H1 (cell line): Measurements from ENCODE around the gene UBE2J1. TPM values are rescaled to one million over a fixed set of nuclear protein-coding genes. Genes with fewer than 3 reads are reported as not detected.

Experiments
- RBBP5 ChIP-seq: IDR thresholded peaks from 2 replicates; pipeline ENCODE4 v1.7.1; 2012; ENCODE audit warnings: low read depth, mild to moderate bottlenecking, inconsistent platforms, low read length, moderate library complexity, borderline replicate concordance
- RNF2 ChIP-seq: fragments of 200-900, 300-1000 bp; sonication (generic); IDR thresholded peaks from 2 replicates; pipeline ENCODE4 v1.7.1; 2016; ENCODE audit warnings: borderline replicate concordance, low read depth, mild to moderate bottlenecking, antibody characterized with exemption, low read length; ENCODE audit not compliant: poor library complexity, severe bottlenecking; ENCODE audit errors: missing control alignments
- SRF ChIP-seq: IDR thresholded peaks from 2 replicates; pipeline ENCODE4 v1.6.1; 2011; ENCODE audit warnings: mild to moderate bottlenecking, low read depth, low read length, moderate library complexity
- SUZ12 ChIP-seq: fragments of 200-600 bp; sonication (generic); IDR thresholded peaks from 2 replicates; pipeline ENCODE4 v1.6.1; 2012; ENCODE audit warnings: mild to moderate bottlenecking, inconsistent platforms, low read length, moderate library complexity, mixed read lengths
- ZNF274 ChIP-seq: IDR thresholded peaks from 2 replicates; pipeline ENCODE4 v1.7.0; 2012; ENCODE audit warnings: low read length, borderline replicate concordance; ENCODE audit errors: extremely low read depth
- polyA plus RNA-seq, 7 experiments: library from polyadenylated mRNA; depleted of rRNA in 3 of 7; stranded (reverse) in 5 of 7; unstranded in 2 of 7; fragments of >200 nt in 5 of 7; fragments of 200-250 nt in 2 of 7; gene quantifications; 1 replicate in 5 of 7; 2 replicates in 1 of 7; 4 replicates in 1 of 7; pipeline versions ENCODE4 v1.2.1 to v1.2.3, GENCODE V29; 2011 to 2013; ENCODE audit warnings: missing spikeins in 2 of 7, mixed read lengths in 2 of 7
- total RNA-seq: library from RNA; stranded (reverse); fragmentation: NEBNext Ultra II Directional; extraction: Animal tissue kit (Norgen Biotek cat#: 25700); gene quantifications from 2 replicates; pipeline ENCODE4 v1.2.1, GENCODE V29; 2021
- TF ChIP-seq, protein P1 (sequence below): IDR thresholded peaks from 2 replicates; pipeline ENCODE4 v1.6.1; 2012; ENCODE audit warnings: inconsistent platforms

UBE2J1 gene
- total and polyA plus RNA-seq, 2 of the 8 experiments (the other 6 are each of a cell fraction or from before 2014, with no cell fraction given) = 8.5 to 15.2 TPM

- TF ChIP-seq SUZ12 (no peak), SRF (no peak), RBBP5 (no peak), ZNF274 (no peak), RNF2 (no peak)
- TF ChIP-seq, protein P1, sequence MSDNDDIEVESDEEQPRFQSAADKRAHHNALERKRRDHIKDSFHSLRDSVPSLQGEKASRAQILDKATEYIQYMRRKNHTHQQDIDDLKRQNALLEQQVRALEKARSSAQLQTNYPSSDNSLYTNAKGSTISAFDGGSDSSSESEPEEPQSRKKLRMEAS = no peak
Observed at GRCh38 chr6:89351671-89352277, 748 bp downstream of the UBE2J1 start (continued).
